Nephron (organoid): Measurements from ENCODE around the gene CEACAM19.

ENCODE experiments used
- H3K27ac Mint-ChIP-seq, 3 experiments: 2 replicates each; pipeline ENCODE4 v1.8.0; 2020; ENCODE audit warnings: mixed read lengths in 3 of 3, mild to moderate bottlenecking in 2 of 3, moderate library complexity in 1 of 3
- H3K27me3 Mint-ChIP-seq: 2 replicates; pipeline ENCODE4 v1.8.0; 2021; ENCODE audit warnings: low read depth, mild to moderate bottlenecking, moderate library complexity, mixed read lengths
- H3K36me3 Mint-ChIP-seq: 2 replicates; pipeline ENCODE4 v1.8.0; 2020; ENCODE audit warnings: low read depth, mixed read lengths
- H3K4me1 Mint-ChIP-seq: 2 replicates; pipeline ENCODE4 v1.8.0; 2020; ENCODE audit warnings: mixed read lengths
- H3K4me3 Mint-ChIP-seq, 3 experiments: 2 replicates each; pipeline ENCODE4 v1.8.0; 2020; ENCODE audit warnings: mild to moderate bottlenecking in 3 of 3, mixed read lengths in 3 of 3, moderate library complexity in 2 of 3
- H3K9me3 Mint-ChIP-seq: 2 replicates; pipeline ENCODE4 v1.8.0; 2020; ENCODE audit warnings: mixed read lengths
- CTCF ChIP-seq, 3 experiments: fragments of 200-600 bp; sonication (generic); IDR thresholded peaks; one replicate each; pipeline ENCODE4 v1.5.0; 2021; ENCODE audit warnings: antibody characterized with exemption in 3 of 3; ENCODE audit not compliant: unreplicated experiment in 3 of 3

Gene CEACAM19

DNA sequence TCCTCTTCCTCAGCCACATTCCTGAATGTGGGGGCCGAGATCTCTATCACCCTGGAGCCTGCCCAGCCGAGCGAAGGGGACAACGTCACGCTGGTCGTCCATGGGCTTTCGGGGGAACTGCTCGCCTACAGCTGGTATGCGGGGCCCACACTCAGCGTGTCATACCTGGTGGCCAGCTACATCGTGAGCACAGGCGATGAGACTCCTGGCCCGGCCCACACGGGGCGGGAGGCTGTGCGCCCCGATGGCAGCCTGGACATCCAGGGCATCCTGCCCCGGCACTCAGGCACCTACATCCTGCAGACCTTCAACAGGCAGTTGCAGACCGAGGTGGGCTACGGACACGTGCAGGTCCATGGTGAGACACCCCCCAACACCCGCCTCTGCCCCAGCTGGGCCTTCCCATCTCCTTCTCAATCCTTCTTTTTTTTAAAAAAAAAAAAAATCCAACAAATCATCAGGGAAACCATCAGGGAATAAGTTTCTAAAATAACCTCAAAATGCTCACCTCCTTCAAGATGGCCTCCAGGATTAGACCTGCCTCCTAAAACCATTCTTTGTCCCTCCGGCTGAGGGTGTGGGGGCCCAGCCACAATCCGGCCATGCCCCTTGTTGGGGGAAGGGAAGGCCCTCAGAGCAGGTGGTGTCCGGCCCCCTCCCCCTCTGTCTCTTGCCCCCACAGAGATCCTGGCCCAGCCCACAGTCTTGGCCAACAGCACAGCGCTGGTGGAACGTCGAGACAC is 32.2 kb downstream of the CEACAM19 start:
- Mint-ChIP-seq H3K27me3 (peaks cover 4% of the 10 kb centered on the region), H3K4me1 (peaks cover 17% of the 10 kb centered on the region), H3K36me3 (no peaks in the 10 kb centered on the region), H3K27ac (no peak overlapping the region), H3K4me3 (no peak overlapping the region), H3K9me3 (no peaks in the 10 kb centered on the region)
- TF ChIP-seq CTCF (IDR thresholded peaks at IDR 0.05; ENCODE audit: unreplicated experiment in 3 of 3): no peak

GRCh38 chr19:44704982-44705381 is 33.7 kb downstream of the CEACAM19 start:
- peak overlapping the region in 1 of 3 experiments; percentile 23 for H3K27ac Mint-ChIP-seq
- H3K9me3 Mint-ChIP-seq: no peaks in the 10 kb centered on the region
- H3K36me3 Mint-ChIP-seq: no peaks in the 10 kb centered on the region
- peaks cover 17% of the 10 kb centered on the region for H3K4me1 Mint-ChIP-seq
- no peak overlapping the region for H3K4me3 Mint-ChIP-seq
- H3K27me3 Mint-ChIP-seq: peaks cover 4% of the 10 kb centered on the region
- no peak for TF ChIP-seq CTCF (IDR thresholded peaks at IDR 0.05; ENCODE audit: unreplicated experiment in 3 of 3)

DNA sequence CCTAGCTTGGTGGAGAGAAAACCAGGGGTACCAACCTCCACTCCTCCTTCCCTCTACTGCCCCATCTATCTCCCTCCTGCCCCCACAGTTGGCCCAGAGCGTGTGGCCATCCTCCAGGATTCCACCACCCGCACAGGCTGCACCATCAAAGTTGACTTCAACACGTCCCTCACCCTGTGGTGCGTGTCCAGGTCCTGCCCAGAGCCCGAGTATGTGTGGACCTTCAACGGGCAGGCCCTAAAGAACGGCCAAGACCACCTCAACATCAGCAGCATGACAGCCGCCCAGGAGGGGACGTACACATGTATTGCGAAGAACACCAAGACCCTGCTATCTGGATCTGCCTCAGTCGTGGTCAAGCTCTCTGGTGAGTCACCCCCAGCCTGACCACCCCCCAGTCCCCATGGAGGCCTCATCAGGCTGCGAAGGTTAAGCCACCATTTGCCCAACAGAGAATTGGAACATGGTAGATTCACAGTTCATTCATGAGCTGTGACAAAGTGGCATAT is 34.3 kb downstream of the CEACAM19 start:
- peaks cover 17% of the 10 kb centered on the region for H3K4me1 Mint-ChIP-seq
- no peaks in the 10 kb centered on the region for H3K36me3 Mint-ChIP-seq
- H3K4me3 Mint-ChIP-seq: no peak overlapping the region

DNA sequence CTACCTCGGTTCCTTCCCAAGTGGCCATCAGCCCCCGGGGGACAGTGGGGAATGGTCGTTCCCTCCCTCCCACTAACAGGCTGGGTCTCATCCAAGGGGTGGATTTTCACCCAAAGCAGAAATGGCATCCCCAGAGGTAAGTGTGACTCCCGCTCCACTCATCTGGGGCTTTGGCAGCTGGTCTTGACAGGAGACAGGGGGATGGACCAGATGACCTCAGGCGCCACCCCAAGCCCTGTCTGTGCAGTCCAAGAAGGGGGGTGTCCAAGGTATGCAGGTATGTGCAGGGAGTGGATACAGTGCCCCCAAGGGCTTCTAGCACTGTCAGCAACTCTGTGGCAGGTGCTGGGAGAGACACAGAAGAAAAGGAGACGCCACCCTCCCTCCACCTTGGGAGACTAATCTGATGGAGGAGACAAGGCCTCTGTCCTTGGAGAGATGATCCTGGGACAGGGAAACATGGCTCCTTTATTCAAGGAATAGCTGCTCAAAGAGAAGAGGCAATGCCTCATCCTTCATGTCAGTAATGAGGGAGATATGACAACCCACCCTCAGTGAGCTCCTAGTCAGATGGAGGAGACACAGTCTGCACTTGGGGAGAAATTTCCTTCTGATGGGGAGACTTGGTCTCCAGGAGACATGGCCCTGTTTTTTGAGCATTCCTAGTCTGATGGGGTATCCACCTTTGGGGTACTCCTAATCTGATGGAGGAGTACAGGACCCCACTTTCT is 35.4 kb downstream of the CEACAM19 start:
- Mint-ChIP-seq H3K4me1 (peaks cover 17% of the 10 kb centered on the region), H3K36me3 (no peaks in the 10 kb centered on the region), H3K9me3 (no peaks in the 10 kb centered on the region), H3K27me3 (peaks cover 4% of the 10 kb centered on the region), H3K27ac (no peak overlapping the region), H3K4me3 (no peak overlapping the region)
- TF ChIP-seq CTCF (IDR thresholded peaks at IDR 0.05; ENCODE audit: unreplicated experiment in 3 of 3): no peak

More for the DNA sequence above, 34.3 kb downstream of the CEACAM19 start:
- no peaks in the 10 kb centered on the region for H3K9me3 Mint-ChIP-seq
- peaks cover 4% of the 10 kb centered on the region for H3K27me3 Mint-ChIP-seq
- TF ChIP-seq CTCF (IDR thresholded peaks at IDR 0.05; ENCODE audit: unreplicated experiment in 3 of 3): no peak
- H3K27ac Mint-ChIP-seq: peak overlapping the region in 2 of 3 experiments; percentile 12 to 60

DNA sequence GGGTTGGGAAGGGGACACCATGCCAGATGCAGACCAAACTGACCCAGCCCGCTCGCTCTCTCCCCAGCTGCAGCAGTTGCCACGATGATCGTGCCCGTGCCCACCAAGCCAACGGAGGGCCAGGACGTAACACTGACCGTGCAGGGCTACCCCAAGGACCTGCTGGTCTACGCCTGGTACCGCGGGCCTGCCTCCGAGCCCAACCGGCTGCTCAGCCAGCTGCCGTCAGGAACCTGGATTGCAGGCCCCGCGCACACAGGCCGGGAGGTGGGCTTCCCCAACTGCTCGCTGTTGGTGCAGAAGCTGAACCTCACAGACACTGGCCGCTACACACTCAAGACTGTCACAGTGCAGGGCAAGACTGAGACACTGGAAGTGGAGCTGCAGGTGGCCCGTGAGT is 36.5 kb downstream of the CEACAM19 start:
- Mint-ChIP-seq H3K36me3 (no peaks in the 10 kb centered on the region), H3K4me1 (peaks cover 15% of the 10 kb centered on the region), H3K27me3 (peaks cover 6% of the 10 kb centered on the region), H3K4me3 (no peak overlapping the region), H3K9me3 (no peaks in the 10 kb centered on the region), H3K27ac (no peak overlapping the region)
- no peak for TF ChIP-seq CTCF (IDR thresholded peaks at IDR 0.05; ENCODE audit: unreplicated experiment in 3 of 3)
